NCI-H2227 treated with DMSO at 0.1 percent for 48 hours (cell line): ENCODE measurements around the gene KY.

Experiments used
- DNase-seq: peaks from one replicate; lab custom pipeline; 2025; lab: John Stamatoyannopoulos, UW

Gene KY

GRCh38 chr3:134619884-134620445, 30.9 kb downstream of the KY start:
- no peak for DNase-seq

- no peak for DNase-seq
Measured at GRCh38 chr3:134619301-134619615, 31.6 kb downstream of the KY start.

GRCh38 chr3:134618478-134619300, 32.1 kb downstream of the KY start:
- DNase-seq, result no peak

GRCh38 chr3:134617608-134618477, 33.0 kb downstream of the KY start:
- DNase-seq, result no peak

- no peak for DNase-seq
Measured at GRCh38 chr3:134615743-134616142, 35.1 kb downstream of the KY start.

- no peak for DNase-seq
Measured at GRCh38 chr3:134614955-134615354, 35.9 kb downstream of the KY start.

- DNase-seq, result no peak
Measured at GRCh38 chr3:134613006-134613520, 37.8 kb downstream of the KY start.

GRCh38 chr3:134611516-134611915, 39.3 kb downstream of the KY start:
- DNase-seq, result no peak

GRCh38 chr3:134610432-134611385, 40.1 kb downstream of the KY start:
- DNase-seq, result no peak

GRCh38 chr3:134609821-134610431, 40.9 kb downstream of the KY start:
- no peak for DNase-seq

GRCh38 chr3:134608771-134609435, 41.9 kb downstream of the KY start:
- DNase-seq, result no peak

- no peak for DNase-seq
Measured at GRCh38 chr3:134608023-134608770, 42.6 kb downstream of the KY start.

GRCh38 chr3:134607054-134608022, 43.5 kb downstream of the KY start:
- no peak for DNase-seq

- DNase-seq, result no peak
Measured at GRCh38 chr3:134606033-134607025, 44.5 kb downstream of the KY start.

GRCh38 chr3:134605556-134605955, 45.3 kb downstream of the KY start:
- no peak for DNase-seq

GRCh38 chr3:134603956-134604355, 46.9 kb downstream of the KY start:
- no peak for DNase-seq

GRCh38 chr3:134603480-134603879, 47.3 kb downstream of the KY start:
- no peak for DNase-seq
